ENCODE data around the gene EML6.

Gene EML6

GRCh38 chr2:54918647-54919280 lies 195.3 kb downstream of the EML6 start:
- no peak for DNase-seq

DNA sequence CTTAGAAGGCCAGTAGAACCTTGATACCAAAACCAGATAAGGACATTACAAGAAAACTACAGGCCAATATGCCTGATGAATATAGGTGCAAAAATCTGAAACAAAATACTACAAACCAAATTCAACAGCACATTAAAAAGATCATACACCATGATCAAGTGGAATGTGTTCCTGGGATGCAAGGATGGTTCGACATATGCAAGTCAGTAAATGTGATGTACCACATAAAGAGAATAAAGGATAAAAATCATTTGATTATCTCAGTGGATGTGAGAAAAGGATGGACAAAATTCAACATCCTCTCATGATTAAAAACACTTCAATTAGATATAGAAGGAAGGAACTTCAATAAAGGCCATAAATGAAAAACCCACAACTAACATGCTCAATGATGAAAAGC lies 197.2 kb downstream of the EML6 start:
- DNase-seq, result no peak

GRCh38 chr2:54924121-54924520 lies 200.7 kb downstream of the EML6 start:
- no peak for DNase-seq

GRCh38 chr2:54925022-54925421 lies 201.6 kb downstream of the EML6 start:
- DNase-seq, result no peak

DNA sequence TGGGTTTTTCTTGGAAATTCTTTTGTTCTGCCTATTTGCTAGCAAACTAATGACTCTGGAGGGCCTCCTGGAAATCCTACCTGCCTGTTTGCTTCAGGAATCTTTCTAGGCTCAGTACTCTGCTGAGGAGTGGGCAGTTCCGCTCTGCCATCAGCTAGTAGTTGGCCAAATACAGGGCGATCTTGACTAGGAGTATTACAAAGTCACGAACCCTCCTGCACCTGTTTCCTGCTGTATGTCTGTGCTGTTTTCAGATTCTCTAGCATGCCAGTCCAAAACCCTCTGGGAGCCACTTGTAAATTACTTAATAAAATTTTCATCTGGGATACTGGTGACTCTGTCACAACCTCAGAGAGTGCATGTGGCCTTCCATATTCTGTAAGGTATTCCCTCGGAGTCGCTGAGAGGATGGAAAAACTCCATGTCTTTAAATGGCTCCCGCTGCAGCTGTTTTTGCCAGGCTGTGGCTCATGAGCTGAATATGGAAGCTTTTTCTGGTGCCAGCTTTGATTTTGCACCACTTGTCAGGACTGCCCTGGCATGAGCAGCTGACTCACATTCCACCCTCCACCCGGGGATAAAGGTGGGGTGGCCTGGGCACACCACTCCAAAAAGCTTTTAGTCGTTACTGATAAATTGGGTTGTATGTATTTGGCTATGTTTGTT lies 203.8 kb downstream of the EML6 start:
- DNase-seq, result no peak

DNA sequence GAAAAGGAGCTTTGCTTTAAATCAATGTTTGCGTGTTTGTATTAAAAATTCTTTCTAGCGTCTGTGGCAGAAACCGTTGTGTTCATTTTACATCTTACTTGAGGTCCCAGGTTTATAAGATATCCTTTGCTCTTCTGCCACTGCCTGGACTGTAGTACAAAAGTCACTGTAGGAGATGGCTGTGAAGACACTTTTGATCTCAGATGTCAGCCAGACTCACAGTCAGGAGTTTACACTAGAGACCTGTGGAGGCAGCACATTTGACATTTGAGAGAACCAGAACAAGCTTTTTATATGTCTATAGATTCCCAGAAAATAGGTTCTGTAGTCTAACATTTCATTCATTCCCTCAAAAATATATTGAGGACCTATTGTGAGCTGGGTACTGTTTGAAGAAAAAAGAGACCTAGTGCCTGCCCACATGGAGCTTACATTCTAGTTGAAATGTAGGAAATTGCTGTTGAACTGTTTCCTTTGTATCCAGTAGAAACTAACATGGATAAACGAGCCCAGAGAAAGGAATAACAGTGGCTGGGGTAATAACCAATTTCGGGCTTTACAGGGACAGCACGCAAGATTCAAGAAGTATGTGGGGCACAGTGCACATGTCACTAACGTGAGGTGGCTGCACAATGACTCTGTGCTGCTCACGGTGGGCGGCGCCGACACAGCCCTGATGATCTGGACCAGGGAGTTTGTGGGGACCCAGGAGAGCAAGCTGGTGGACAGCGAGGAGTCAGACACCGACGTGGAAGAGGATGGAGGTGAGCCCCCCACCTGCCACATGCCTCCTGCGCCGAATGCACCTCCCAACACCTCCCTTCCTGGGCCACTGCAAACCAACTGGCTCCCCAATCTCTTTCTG lies 204.5 kb downstream of the EML6 start:
- DNase-seq, result no peak

- DNase-seq, result no peak
Measured at GRCh38 chr2:54928719-54929118, 205.3 kb downstream of the EML6 start.

- no peak for DNase-seq
Measured at GRCh38 chr2:54931473-54931872, 208.0 kb downstream of the EML6 start.

DNA sequence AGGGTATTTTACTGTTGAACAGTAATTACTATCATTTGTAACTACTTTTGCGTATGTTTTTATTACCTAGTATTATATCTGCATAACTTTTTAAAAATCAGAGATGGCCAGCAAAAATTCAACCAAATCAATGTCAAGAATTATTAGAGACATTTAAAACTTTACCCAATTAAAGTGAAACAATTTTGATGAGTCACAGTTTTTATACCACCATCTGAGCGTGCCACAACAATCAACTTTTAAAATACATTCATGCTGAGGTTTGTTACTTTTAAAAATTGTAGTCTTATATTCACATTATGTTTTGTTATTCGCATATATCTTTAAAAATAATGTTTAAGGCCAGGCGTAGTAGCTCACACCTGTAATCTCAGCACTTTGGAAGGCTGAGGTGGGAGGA lies 211.9 kb downstream of the EML6 start:
- no peak for DNase-seq

GRCh38 chr2:54936766-54937165 lies 213.3 kb downstream of the EML6 start:
- no peak for DNase-seq

- DNase-seq, result no peak
Measured at GRCh38 chr2:54939446-54940118, 216.1 kb downstream of the EML6 start.

- DNase-seq, result no peak
Measured at GRCh38 chr2:54940723-54941122, 217.3 kb downstream of the EML6 start.

DNA sequence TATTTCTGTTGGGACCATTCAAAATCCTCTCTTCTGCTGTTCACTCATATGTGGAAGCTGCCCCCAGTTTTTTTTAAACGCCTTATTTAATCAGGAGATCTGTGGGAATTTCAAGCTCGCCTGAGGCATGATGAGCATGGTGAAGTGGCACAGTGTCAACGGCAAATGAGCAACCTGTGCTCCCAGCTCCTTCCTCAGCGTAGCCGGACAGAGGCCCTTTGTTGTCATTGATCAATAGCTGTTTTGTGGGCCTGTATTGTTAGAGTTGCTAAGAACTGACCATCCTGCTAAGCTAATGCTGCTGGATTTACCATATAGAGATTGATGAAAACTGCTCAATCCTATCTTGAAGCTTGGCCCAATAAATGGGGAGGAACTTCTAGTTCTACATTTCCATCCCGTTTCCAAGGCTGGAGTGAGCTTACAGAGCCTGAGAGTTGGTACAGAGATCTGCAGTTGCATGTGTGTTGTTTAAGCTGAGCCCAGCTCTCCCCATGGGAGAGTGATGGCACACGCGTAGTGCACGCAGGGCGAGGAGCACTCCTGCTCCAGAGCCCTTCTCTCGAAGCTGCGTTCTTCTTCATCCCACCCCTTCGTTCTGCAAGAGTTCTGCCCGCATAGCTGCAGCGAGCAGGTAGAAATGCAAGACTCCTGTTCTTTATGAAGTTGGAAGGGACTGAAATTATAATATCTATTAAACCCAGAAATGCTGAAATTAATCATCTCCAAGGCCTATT lies 218.0 kb downstream of the EML6 start:
- no peak for DNase-seq

- no peak for DNase-seq
Measured at GRCh38 chr2:54942373-54942772, 218.9 kb downstream of the EML6 start.

- DNase-seq, result no peak
Measured at GRCh38 chr2:54944724-54945326, 221.4 kb downstream of the EML6 start.

DNA sequence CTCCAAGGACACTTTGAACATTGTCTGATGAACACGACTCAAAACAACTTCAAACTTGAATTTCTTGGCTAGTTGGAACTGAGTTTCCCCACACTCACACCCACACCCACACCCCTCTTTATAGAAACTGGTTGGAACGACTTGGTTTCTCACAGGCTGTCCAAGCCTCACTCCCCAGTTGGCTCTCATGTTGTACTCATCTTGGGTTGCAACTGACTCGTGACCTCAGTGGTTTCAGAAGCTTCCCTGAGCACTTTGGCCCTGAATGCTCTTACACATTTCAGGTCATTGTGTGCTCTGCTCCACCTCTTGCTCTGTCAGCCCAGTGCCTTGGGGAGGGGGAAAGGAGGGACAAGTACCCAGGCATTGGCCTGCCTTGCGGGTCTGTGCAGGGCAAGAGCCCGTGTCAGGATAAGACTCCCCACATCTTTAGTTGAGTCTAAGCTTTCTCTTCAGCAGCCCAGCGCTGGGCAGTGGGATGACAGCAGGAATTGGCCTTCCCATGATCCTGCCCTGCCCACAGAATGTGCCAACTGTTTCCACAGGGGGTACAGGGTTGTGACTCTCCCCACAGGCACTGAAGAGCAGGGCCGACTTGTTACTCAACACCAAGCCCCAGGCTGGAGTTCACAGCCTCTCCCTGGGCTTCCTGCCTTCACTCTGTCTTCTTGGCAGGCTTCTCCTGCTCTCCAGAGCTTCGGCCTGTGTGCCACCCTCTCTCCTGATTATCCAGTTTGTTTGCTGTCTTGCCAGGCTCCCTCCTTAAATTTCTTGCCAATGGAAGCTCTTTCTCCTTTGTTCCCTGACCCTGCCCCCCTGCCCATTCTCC lies 222.1 kb downstream of the EML6 start:
- no peak for DNase-seq

DNA sequence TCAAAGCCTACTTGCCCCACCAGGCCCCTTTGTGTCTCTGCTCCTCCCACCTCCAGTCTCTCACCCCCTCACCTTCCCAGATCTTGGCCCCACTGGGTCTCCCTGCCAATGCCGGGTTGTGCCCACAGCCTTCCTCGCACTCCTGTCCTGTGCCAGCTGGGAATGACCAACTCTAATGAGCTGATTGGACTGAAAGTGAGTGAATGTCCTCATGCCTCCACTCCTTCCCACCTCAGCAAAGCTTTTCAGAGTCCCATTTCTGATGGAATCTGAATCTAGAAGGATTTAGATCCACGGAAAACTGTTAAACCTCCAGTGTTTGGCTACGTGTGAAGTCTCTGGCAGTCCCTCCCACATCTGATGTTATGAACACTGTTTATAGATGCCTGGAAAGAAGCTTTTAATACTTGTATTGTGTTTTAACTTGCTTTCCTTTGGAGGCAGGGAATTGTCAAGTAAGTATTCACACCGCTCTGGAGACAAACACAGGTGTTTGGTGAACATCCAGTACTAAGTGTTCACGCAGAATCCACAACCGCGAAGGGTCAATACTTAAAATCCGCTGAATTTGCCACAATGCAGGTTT lies 222.9 kb downstream of the EML6 start:
- no peak for DNase-seq

GRCh38 chr2:54947136-54947535 lies 223.7 kb downstream of the EML6 start:
- no peak for DNase-seq

- no peak for DNase-seq
Measured at GRCh38 chr2:54947646-54948045, 224.2 kb downstream of the EML6 start.

- no peak for DNase-seq
Measured at GRCh38 chr2:54948120-54948519, 224.7 kb downstream of the EML6 start.

- no peak for DNase-seq
Measured at GRCh38 chr2:54949431-54949830, 226.0 kb downstream of the EML6 start.
